Measurements from ENCODE around the gene UXS1. TPM values are rescaled to one million over a fixed set of nuclear protein-coding genes. Genes with fewer than 3 reads are reported as not detected.

UXS1 gene
- total and polyA plus RNA-seq, 2 experiments from 2014 or later = 35.8 to 57.5 TPM

DNA sequence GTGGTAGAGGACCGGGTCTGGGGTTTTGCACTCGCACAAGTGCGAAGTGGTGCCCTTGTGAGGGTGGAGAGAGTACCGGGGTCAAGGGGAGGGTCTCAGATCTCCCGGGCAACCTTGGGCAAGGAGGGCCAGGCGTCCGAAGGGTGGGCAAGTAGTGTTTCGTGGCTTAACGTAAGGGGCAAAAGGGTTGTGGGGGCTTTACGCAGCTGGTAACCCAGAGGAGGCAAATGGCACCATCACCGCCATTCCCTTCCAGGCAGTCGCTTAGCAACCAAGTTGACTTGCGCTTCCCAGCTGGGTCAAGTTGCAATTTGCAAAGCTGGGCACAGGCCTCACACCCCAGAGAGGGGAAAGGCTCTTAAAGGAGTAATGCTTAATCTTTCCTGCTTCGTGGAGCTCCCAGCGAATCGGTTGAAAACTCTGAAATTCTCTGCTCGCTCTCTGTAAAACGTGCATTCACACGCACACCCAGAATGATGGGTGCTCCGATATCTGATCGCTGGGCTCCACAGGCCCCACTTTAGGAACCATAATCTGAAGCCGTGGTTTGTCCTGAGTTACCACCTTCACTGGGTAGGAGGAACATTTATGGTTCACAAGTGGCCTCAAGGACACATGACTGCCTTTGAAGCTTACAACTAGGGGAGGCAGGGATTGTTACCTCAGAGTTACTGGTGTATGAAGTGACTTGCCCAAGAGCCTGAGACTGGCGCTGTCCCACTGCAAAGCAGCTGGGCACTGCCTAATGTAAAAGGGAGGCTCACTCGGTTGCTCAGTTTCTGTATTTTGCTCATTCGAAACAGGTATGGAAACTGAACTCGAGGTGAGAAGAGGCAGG, 127.9 kb downstream of the UXS1 start:
- H2AFZ ChIP-seq = no peak overlapping the region
- H3F3A ChIP-seq (ENCODE audit: insufficient read depth) = no peaks in the 10 kb centered on the region

DNA sequence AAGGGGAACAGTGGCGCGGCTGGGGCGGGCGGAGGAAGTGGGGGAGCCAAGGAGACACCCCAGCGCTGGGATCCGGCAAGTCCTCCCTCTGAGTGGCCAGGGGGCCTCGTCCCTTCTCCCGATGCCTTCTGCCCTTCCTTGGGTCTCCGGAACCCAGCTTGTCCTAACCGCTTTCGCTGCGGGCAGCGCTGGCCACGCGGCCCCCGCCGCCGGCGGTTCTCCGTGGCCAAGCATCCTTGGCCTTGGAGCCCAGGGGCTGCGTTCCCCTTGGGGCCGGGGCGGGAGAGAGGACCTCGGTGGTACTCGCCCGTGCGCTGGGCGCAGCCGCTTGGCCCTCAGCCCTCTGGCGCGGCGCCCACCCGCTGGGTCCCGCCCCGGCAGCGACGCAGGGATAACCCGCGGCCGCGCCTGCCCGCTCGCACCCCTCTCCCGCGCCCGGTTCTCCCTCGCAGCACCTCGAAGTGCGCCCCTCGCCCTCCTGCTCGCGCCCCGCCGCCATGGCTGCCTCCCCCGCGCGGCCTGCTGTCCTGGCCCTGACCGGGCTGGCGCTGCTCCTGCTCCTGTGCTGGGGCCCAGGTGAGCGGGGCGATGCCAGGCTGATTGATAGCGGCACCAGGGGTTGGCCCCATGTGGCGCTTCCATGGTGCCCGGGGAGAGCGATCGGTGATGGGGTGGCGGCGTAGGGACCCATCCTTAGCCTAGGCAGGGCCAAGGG, 128.7 kb downstream of the UXS1 start:
- no peak for TF ChIP-seq EZH2 (IDR thresholded peaks at IDR 0.05; ENCODE audit: insufficient read depth, poor library complexity, severe bottlenecking)
- no peak for TF ChIP-seq EZH2phosphoT487 (IDR thresholded peaks at IDR 0.05; ENCODE audit: insufficient read depth, low read depth)
- H3K4me2 ChIP-seq (ENCODE audit: unreplicated experiment) = no peak overlapping the region
- H3K27ac ChIP-seq = no peak overlapping the region
- WGBS, 2 experiments (ENCODE audit: low coverage in 1 of 2, low lambda C conversion rate in 2 of 2, missing lambda C conversion rate in 2 of 2) = 11 to 19% methylated on average over 21 to 56 of the region's 68 CpGs
- H3K36me3 ChIP-seq (ENCODE audit: low read depth) = no peaks in the 10 kb centered on the region
- no peaks in the 10 kb centered on the region for H3K9me2 ChIP-seq (ENCODE audit: insufficient read depth)
- no peak overlapping the region for H3K9ac ChIP-seq
- H3K79me2 ChIP-seq (ENCODE audit: insufficient read depth) = no peaks in the 10 kb centered on the region
- in situ Hi-C loops (cut with MboI) = no loop called here
- no peak overlapping the region for H2AFZ ChIP-seq
- H3K9me3 ChIP-seq (ENCODE audit: low read depth) = no peaks in the 10 kb centered on the region
- no peaks in the 10 kb centered on the region for H3K4me1 ChIP-seq (ENCODE audit: insufficient read depth)
- no peaks in the 10 kb centered on the region for H4K20me1 ChIP-seq (ENCODE audit: insufficient read depth)
- peaks cover 36% of the 10 kb centered on the region for H3K27me3 ChIP-seq (replicated peaks; ENCODE audit: insufficient read depth)
- H3F3A ChIP-seq (ENCODE audit: insufficient read depth) = no peaks in the 10 kb centered on the region
- no peak for DNase-seq
- H3K4me3 ChIP-seq = no peak overlapping the region

More for the DNA sequence above, 127.9 kb downstream of the UXS1 start:
- no peak overlapping the region for H3K4me2 ChIP-seq (ENCODE audit: unreplicated experiment)
- no peaks in the 10 kb centered on the region for H3K36me3 ChIP-seq (ENCODE audit: low read depth)
- H3K4me1 ChIP-seq (ENCODE audit: insufficient read depth) = no peaks in the 10 kb centered on the region
- WGBS, 2 experiments (ENCODE audit: low coverage in 1 of 2, low lambda C conversion rate in 2 of 2, missing lambda C conversion rate in 2 of 2) = 45% methylated on average over 26 of the region's 26 CpGs
- no peaks in the 10 kb centered on the region for H3K9me3 ChIP-seq (ENCODE audit: low read depth)
- H3K9me2 ChIP-seq (ENCODE audit: insufficient read depth) = no peaks in the 10 kb centered on the region
- H3K4me3 ChIP-seq = no peak overlapping the region
- no peak overlapping the region for H3K9ac ChIP-seq
- DNase-seq = no peak
- TF ChIP-seq EZH2 (IDR thresholded peaks at IDR 0.05; ENCODE audit: insufficient read depth, poor library complexity, severe bottlenecking) (no peak), EZH2phosphoT487 (IDR thresholded peaks at IDR 0.05; ENCODE audit: insufficient read depth, low read depth) (no peak)
- peaks cover 37% of the 10 kb centered on the region for H3K27me3 ChIP-seq (replicated peaks; ENCODE audit: insufficient read depth)
- in situ Hi-C loops (cut with MboI) = no loop called here
- H3K79me2 ChIP-seq (ENCODE audit: insufficient read depth) = no peaks in the 10 kb centered on the region
- H4K20me1 ChIP-seq (ENCODE audit: insufficient read depth) = no peaks in the 10 kb centered on the region
- H3K27ac ChIP-seq = no peak overlapping the region

DNA sequence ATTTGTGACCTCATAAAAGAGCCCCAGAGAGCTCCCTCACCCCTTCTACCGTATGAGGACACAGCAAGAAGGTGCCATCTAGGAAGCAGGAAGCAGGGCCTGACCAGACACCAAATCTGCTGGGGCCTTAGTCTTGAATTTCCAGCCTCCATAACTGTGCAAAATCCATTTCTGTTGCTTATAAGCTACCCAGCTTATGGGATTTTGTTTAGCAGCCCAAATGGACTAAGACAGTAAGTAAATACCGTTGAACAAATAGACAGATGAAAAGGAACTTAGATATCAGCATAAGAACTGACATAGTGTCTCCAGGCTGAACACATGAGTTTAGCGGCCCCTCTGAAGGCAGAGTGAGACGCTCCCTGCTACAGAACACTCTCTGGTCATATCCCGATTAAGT, 130.9 kb downstream of the UXS1 start:
- Histone ChIP-seq H3K9me2 (ENCODE audit: insufficient read depth) (no peaks in the 10 kb centered on the region), H3K4me2 (ENCODE audit: unreplicated experiment) (no peak overlapping the region), H3K79me2 (ENCODE audit: insufficient read depth) (no peaks in the 10 kb centered on the region), H4K20me1 (ENCODE audit: insufficient read depth) (no peaks in the 10 kb centered on the region), H3K27ac (no peak overlapping the region), H3K27me3 (replicated peaks; ENCODE audit: insufficient read depth) (peaks cover 47% of the 10 kb centered on the region), H3K36me3 (ENCODE audit: low read depth) (no peaks in the 10 kb centered on the region), H3K9me3 (ENCODE audit: low read depth) (no peaks in the 10 kb centered on the region), H3K9ac (no peak overlapping the region), H2AFZ (no peak overlapping the region), H3F3A (ENCODE audit: insufficient read depth) (no peaks in the 10 kb centered on the region), H3K4me3 (no peak overlapping the region), H3K4me1 (ENCODE audit: insufficient read depth) (no peaks in the 10 kb centered on the region)
- in situ Hi-C loops (cut with MboI) = no loop called here
- no peak for TF ChIP-seq EZH2phosphoT487 (IDR thresholded peaks at IDR 0.05; ENCODE audit: insufficient read depth, low read depth)
- TF ChIP-seq EZH2 (IDR thresholded peaks at IDR 0.05; ENCODE audit: insufficient read depth, poor library complexity, severe bottlenecking) = no peak
- DNase-seq = no peak
- WGBS, 2 experiments (ENCODE audit: low coverage in 1 of 2, low lambda C conversion rate in 2 of 2, missing lambda C conversion rate in 2 of 2) = 38 to 48% methylated on average over 5 of the region's 5 CpGs

DNA sequence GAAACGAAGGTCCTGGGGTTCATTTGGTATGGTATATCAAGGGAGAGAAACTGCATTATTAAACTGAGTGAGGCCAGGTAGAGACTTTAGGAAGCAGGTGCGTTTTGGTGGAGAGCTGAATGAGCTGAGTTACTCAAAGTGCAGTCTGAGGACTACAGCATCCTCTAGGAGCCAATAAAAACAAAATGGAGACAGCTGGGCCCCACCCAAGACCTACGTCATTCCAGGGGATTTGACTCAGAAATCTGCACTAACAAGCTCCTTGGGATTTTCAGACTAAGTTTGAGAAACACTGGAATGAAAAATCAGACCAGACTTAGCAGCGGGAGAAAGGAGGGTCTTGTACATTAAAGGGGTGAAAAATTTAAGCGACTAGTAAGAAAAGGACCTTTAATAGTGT, 131.5 kb downstream of the UXS1 start:
- WGBS, 2 experiments (ENCODE audit: low coverage in 1 of 2, low lambda C conversion rate in 2 of 2, missing lambda C conversion rate in 2 of 2) = 42 to 44% methylated on average over 5 of the region's 5 CpGs
- H2AFZ ChIP-seq = no peak overlapping the region
- no peaks in the 10 kb centered on the region for H3K79me2 ChIP-seq (ENCODE audit: insufficient read depth)
- no peaks in the 10 kb centered on the region for H3K9me2 ChIP-seq (ENCODE audit: insufficient read depth)
- TF ChIP-seq EZH2 (IDR thresholded peaks at IDR 0.05; ENCODE audit: insufficient read depth, poor library complexity, severe bottlenecking) = no peak
- no peak for TF ChIP-seq EZH2phosphoT487 (IDR thresholded peaks at IDR 0.05; ENCODE audit: insufficient read depth, low read depth)
- H3K9me3 ChIP-seq (ENCODE audit: low read depth) = no peaks in the 10 kb centered on the region
- H3K27ac ChIP-seq = no peak overlapping the region
- H4K20me1 ChIP-seq (ENCODE audit: insufficient read depth) = no peaks in the 10 kb centered on the region
- no peak overlapping the region for H3K4me3 ChIP-seq
- H3K9ac ChIP-seq = no peak overlapping the region
- DNase-seq = peak; percentile 5
- H3F3A ChIP-seq (ENCODE audit: insufficient read depth) = no peaks in the 10 kb centered on the region
- peaks cover 47% of the 10 kb centered on the region for H3K27me3 ChIP-seq (replicated peaks; ENCODE audit: insufficient read depth)
- H3K4me2 ChIP-seq (ENCODE audit: unreplicated experiment) = no peak overlapping the region
- no peaks in the 10 kb centered on the region for H3K4me1 ChIP-seq (ENCODE audit: insufficient read depth)
- no peaks in the 10 kb centered on the region for H3K36me3 ChIP-seq (ENCODE audit: low read depth)
- in situ Hi-C loops (cut with MboI) = no loop called here

All from GM23248 (cell line).